HL-60/S4 treated with phorbol 12-myristate 13-acetate at 8.2 ng/mL for 4 days and 3 days (cell line): ENCODE measurements around the gene HOXB5.

Source experiments
- in situ Hi-C: fragments of 300-500 bp; cut with MboI; formaldehyde crosslinking; loops from 2 replicates; pipeline ENCODE4 v1.15.0; 2022; ENCODE audit warnings: low sequenced_read_pairs

HOXB5 gene

DNA sequence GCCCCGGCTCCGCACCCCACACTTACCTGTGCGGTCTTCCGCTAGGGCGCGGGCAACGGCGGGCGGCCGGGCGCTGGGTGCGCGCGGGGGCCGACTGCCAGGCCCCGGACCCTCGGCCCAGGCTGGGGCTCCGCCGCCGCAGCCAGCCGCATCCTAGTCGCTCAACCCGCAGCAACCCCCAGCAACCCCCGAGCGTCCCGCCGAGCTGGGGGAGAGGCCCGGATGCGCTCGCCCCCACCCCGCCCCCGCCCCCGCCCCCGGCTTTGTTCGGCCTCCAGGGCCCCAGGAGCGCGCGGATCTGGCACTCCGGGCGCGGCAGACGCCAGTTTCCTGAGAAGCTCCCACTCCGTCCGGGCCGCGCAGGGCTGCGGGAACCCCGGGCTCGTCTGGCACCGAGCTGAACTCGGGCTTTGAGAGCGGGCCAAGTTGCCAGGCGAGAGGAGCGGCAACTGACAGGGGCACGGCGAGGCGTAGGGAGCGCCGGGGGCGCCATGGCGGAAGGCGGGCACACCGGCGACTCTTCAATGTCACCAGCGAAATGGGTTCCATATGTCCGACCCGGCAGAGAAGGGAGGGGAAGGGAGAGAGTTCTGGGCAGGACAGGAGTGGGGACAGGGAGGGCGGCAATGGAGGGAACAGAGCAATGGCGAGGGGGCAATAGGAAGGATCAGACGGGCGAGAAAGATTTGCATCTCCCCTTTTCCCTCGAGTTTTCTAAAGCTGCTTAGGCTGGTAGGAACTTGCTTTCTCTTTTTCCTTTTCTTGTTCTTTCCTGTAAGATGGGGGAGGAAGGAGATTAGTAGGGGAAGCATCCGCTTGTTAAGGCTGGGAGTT, 29.2 kb downstream of the HOXB5 start:
- in situ Hi-C loops, result no loop called here

DNA sequence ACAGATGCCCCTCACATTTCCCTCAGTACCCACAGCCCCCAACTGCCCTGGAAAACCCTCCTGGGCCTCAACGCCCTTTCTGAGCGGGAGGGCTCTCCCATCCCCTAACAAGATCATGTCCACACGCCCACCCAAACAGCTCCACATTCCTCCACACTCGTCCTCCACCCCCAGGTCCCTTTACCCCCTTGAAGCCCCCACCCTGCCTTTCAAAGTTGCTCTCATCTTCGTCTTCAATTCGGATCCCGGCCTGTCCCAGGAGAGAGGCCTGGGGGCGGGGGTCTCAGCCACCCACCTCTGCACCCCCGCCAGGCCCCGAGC, 29.8 kb downstream of the HOXB5 start:
- in situ Hi-C loops, result no loop called here

DNA sequence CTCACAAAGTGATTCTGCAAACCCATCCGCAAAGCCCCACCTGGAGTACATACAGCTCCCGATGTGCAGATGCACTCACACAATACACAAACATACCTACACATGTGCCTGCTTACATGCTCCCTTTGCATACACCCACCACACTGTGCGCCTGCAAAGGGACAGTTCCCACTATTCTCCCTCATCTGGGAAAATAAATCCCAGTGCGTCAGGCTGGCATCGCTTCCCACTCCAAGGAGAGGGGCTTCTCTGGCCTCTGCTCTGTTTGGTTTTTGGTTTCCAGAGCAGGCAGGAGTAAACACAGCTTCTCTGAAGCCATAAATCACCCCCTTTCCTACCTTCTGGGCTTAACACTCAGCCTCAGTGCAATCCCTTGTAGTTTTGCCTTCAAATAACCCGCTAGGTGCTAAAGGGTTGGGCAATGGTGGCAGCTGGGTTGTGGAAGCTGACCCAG, 30.2 kb downstream of the HOXB5 start:
- in situ Hi-C loops, result no loop called here

DNA sequence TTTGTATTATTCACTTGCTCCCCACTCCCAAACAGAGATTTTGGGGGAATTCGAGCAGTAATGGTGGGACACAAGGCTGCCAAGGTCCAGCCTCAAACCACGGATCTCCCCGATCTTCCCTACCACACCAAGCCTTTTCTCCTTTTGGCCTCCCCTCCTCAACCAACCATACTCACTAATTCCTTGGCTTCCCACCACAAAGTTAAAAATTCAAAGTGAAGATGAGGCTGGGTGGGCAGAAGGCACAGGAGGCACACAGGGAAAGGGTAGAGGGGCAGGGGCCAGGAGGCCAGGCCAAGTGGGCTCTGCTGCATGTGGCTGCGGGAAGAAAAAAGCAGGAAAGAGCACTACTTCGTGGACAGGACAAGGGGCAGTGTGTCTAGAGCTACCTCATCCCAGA, 30.6 kb downstream of the HOXB5 start:
- in situ Hi-C loops, result no loop called here

DNA sequence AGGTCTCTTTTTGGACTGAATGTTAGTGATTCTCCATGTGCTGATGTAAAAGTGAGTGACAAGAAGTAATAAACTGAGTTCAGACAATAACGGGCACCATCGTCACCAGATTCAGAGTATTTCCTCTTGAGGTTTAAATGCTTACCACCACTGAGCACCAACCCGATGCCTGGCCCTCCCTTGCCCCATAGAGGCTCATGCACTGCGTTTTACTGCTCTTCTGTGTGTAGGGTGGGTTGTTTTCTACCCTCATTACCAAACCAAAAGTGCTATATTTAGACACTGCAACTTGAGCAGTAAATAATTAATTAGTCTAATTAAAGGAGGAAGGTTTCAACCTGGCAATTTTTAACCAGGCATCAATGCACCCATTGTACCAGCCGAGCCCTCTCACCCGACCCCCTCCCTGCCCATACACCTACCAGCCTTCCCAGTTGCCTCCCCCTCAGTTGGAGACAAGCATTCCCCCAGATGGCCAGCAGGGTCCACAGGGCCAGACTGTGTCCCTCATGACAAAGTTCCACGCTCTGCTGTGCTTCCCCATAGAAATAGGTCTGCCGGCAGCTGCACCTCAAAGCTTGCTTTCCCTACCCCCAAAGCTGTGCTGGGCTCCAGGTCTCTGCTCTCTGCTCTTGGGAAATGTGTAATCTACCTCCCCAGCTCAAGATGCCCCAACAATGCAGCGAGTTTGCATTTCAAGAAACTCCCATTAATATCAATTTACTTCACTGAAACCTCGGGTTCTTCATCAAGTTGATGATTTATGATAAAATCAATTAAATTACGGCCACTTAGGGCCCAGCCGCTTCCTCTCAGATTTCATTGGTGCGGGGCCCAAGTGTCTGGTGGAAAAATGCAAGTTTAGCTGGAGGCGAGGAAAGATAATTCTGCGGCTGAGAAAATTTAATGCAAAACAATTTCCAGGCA, 31.4 kb downstream of the HOXB5 start:
- in situ Hi-C loops, result no loop called here

DNA sequence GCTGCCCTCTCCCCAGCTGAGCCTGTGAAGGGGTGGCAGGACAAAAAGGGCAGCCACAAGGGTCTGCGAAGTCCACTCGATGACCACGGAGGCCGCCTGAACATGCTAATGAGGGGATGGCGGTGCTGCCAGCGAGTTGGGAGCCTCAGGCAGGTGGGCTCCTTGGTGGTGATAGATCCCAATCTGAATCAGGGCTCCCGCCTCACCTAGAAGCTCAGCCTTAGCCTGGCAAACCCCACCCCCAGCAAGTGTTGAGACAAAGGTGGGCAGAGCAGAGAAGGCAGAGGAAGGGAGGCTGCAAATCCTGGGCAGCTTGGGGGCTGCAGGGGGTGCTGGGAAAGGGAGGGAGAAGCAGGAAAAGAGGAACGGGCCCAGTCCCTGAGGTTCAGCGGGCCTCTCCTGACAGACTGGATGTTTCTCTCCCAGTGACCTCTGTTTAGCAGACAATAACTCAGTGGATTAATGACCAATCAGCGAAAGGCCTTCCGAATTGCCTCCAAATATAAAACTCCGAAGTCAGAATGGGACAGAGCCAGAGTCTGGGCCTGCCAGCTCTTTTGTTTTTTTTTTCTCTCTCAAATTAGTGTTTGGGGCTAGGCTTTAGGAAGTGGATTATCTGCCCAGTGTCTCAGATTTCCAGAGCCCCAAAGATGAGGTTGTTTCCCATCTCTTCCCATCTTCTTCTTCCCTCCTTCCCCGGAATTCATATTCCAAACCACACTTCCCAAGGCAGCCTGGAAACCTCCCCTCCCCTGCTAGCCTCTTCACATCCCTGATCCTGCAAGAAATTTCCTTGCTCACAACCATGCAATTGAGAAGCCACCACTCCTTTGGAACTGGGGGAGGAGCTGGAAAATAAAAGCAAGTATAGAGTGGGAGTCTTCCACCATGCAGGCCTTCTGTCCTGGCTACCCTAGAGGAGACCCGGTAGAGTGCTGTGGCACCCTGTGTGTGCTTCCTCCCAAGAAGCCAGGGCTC, 33.5 kb downstream of the HOXB5 start:
- in situ Hi-C loops, result no loop called here

DNA sequence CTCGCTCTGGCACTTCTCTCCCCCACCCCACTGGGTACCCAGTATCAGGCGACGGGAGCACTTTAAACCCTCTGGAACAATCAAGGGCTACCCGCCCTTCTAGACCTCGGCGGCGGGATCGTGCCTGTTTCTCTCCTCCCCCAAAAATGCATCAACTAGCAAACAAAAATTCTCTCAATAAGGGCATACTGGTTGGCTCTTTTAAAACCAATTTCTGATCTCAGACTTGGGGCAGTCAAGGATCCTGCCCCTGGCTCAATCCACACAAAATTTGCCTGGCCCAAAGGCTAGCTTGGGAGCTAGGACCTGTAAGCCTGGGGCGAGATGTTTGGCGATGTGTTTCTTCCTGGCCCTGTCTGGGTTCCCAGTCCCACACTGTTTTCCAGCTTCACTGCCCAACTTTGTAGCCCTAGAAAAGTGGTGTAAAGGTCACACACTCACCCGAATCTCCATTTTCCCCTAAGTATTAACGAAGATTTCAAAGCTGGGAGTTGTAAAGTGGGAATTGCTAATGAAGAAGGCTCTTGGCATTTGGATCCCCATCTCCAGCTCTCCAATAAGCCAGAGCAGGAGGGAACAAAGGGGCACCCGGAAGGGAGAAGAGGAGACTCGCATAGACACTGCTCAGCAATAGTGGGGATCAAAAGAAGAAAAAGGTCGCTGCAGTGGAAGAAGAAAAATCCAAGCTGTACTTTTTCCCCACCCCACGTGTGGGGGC, 34.3 kb downstream of the HOXB5 start:
- in situ Hi-C loops, result no loop called here

DNA sequence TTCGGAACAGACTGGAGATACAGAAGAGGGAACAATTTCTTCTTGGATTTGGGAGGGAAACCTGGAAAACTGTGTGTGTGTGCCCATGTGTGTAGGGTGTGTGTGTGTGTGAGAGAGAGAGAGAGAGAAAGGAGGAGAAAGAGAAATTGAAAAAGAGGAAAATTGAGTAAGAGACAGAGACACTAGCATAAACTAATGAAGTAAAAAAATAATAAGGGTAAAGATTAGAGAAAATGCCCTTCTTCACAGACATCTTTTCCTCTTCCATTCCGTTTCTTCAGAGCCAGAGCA, 34.8 kb downstream of the HOXB5 start:
- in situ Hi-C loops, result no loop called here

DNA sequence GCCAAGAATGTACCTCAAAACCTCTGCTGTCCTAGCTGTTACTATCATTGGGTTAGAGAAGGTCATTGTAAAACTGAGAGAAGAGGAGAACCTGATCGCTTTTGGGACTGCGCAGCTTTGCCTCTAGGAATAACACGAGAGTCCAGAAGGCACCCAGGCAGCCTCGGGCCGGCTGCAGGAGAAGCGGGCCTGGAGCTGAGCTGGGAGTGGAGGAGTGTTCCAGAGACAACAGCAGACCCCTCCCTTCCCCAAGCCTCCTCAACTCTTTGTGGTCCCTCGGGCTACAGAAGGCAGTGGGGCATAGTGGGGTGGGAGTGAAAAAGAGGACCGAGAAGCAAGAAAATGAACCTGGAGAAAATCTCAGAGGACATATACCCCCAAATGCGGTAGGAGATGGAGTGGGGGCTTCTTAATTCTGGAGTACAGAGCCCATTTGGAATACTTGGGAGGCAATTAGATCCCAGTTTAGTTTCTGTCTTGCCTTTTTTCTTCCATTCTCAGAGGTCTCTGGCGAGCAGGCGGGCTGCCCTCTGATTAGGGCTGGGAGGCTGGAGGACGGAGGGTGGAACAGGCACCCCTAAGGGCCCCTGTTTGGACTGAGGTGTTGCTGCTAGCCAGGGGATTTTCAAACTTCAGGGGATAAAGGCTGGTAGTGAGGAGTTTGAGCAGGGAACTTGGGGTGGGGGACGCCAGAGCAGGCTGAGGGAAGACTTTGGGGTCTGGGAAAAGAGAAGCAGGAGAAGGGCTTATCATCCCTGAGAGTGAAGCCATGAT, 35.3 kb downstream of the HOXB5 start:
- in situ Hi-C loops, result no loop called here

DNA sequence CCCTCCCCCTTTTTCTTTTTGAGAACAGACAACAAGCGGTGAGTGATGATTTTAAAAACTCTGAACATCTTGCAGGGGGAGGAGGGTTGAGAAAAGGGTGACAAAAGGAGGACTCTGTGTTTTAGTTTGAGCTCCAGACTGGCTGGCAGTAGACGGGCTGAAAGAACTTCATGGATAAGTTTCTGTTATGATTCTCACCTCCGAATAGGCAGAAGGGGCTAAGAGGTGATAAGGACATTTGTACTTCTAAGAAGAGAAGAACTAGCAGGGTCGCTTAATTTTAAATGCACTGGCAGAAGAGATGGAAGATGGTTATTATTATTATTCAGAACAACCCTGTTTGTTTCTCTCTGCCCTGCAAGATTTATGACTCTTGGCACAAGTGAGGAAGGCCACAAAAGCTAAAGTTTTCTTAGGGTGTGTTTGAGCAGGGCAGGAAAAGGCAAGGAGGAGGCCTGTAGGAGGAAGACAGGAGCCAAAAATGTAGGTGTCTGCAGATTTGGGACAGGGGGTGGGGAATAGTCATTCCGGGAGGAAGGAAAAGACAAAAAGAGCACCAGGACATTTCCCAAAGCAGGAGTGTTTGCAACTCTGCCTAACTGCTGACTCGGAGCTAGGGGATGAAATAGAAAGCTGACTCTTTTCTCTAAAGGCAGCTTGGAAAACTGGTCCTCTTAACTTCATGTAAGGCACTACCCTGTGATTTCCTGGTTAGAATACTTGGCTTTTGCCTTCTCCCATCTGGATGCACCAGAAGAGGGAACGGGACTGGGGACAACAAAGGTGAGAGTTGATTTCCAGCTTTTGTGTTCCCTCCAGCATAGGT, 36.8 kb downstream of the HOXB5 start:
- in situ Hi-C loops, result no loop called here

DNA sequence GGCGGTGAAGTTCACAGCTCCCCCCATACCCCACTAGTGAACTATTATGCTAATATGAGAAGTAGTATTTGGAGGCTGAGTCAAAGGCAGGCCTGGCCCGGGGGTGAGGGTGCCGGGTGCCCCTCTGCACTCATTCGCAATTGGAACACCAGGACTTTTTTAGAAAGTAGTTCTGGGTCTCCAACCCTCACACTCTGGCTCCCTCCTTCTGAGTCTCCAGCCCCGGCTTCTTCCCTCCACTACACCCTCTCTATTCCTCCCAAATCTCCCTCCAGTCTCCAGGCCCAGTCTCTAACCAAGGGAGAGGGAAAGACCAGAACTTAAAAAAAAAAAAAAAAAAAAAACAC, 37.4 kb downstream of the HOXB5 start:
- in situ Hi-C loops, result no loop called here

DNA sequence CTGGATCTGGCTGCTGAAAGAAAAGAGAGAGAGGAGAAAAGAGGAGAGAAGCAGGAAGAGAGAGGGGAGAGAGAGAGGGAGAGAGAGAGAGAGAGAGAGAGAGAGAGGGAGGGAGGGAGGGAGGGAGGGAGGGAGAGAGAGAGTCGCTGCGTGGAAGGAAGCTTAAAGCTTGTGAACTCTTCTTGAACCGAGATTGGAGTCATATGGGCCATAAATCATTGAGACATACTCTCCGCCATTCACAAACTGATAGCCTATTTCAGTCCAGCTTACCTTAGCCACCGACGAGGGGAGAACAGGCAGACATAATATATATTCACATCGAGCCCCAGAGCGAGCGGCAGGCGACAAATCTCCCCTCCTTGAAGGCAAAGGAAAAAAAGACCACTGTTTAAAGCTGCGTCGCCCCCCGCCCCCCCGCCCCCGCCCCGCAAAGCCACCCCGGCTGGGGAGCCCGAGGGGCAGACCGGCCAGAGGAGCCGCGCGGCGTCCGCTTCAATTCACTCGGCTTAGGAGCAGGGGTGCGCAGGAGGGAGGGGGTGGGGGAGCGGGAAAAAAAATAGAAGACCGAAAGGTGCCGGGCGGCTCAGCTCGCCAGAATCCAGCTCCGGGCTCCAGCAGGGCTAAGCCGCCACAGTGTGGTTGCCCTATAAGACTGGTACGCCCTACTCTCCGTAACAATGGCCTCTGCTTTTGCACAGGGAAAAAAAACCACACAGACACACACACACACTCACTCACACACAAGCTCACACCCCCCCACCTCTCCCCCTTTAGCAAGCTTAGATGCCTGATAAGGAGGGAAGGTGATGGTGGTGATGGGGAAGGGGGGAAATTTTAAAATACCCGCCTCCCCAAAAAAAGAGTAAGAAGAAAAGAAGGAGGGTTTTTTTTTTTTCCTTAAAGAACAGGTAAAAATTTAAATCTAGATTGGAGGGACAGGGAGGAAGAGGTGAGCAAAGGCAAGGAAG, 38.0 kb downstream of the HOXB5 start:
- in situ Hi-C loops, result no loop called here

DNA sequence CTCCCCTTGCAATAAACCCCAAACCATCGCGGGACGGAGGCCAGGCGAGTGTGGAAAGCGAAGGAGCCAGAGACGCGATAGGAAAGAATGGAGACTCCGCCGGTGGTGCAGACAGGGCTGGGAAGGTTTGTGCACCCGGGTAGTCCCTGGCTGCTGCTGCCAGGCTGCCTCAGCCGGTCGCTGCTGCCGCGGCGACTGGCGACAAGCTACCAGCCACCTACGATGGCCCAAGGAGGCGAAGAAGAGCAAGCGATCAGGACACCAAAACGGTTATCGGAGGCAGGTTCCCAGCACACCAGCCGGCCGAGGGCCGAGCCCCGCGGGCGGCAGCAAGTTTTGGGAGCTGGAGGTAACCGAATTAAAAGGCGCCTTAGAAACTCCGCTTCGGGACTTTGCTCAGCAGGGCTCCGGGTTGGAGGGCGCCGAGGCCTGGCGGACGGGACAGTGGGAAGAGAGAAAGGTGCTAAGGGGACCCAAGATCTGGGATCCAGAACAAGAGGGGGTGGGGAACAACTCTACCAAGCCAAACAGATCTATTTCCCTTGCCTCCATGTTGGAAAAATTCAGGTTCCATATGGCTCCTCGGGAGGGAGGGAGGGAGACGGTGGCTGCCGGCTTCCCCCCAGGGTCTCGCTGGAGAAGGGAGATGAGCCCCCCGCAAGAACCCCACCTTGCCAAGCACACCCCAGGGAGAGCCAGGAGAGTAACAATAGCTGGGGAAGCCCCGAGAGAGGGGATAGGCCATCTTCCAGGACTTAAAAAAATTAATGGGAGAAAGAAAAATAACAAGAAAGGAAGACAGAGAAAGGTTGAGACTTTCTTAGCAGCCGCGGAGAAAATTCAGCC, 38.9 kb downstream of the HOXB5 start:
- in situ Hi-C loops, result no loop called here

DNA sequence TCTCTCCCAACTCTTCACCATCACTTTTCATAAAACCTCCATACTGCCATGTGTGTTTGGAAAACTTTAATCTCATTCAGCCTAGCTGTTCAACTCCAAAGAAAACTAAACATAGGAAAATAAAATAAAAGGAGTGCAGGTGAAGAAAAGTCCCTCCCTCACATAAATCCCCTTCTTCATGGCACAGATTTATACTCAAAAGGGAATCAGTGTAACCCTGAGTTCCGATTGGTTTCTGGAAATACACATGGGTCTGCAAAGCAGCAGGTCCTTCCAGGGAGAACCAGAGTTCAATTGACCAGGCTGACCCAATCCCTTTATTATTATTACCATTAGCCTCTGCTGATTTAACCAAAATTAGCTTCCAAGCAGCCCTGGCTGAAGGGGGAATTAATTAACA, 39.8 kb downstream of the HOXB5 start:
- in situ Hi-C loops, result no loop called here

DNA sequence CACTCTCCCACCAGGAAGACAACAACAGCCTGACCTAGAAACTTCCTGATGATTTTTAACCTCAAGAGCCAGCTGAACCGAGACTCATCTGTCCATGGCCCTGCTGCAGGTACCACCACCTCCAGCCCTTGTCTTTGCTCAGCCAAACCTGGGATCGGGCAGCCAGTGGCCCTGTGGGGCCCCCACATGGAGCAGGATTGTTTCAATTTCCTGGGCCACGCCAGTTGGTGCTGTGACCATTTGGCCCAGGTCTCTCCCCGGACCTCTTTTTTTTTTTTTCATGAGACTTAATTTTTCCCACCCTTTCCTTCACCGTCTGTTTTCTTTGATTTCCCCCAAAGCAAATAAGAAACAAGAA, 40.4 kb downstream of the HOXB5 start:
- in situ Hi-C loops, result no loop called here

DNA sequence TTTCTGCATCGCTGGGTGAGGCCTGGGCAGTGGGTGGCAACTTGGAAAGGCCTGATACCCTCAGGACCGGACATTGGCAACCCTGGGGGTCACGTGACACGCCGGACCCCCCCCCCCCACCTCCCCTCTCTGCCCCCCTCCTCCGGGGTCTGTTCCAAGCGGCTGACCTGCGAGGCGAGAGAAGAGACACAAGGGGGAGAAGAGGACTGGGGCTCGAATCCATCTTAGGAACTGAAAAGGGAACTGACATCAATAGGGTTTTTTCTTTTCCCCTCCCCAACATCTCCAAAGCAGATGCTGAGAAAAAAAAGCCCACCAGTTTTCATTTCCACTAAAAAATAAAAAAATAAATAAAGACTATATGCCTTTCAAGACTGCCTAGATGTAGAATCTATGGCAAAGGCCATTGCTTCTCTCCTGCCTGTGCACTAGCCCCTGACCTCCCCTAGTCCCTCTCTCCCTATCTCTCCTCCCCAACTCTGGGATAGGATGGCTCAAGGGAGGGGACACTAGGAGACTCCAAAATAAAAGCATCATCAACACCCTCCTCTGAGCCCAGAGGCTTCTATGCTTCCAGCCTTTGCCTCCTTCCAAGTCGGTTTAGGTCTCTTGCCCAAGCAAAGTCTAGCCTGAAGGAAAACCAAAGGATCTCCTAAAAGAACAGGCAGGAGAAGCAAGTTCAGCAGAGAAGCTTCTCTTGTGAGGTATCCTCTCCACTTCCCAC, 41.0 kb downstream of the HOXB5 start:
- in situ Hi-C loops, result no loop called here
